ENCODE measurements around the gene PCDHA3.
"Not testable (repeated sequence)": the region's sequence is repeated elsewhere in the genome, so short reads cannot be mapped to it uniquely, and the experiment has no call there.

The PCDHA3 gene

GRCh38 chr5:140806834-140807775 lies 6.2 kb downstream of the PCDHA3 start, which contains the start of gene PCDHA4:
PCDHA4 (plus strand) TSS chr5:140807068.
- no peak within 1 kb of the TSS for H3K27ac ChIP-seq
- no peaks in the 10 kb centered on the region for H3K9me3 ChIP-seq (ENCODE audit: low read depth, low read length)
- H3K9ac ChIP-seq (ENCODE audit: insufficient read length): peak within 1 kb of the TSS; percentile 88
- H3K4me3 ChIP-seq: peak within 1 kb of the TSS; percentile 97
- no peaks in the 10 kb centered on the region for H3K36me3 ChIP-seq (ENCODE audit: insufficient read depth, low read length)
- DNase-seq (ENCODE audit: low read depth, low spot score): peak; percentile 51
- TF ChIP-seq POLR2AphosphoS5 (IDR thresholded peaks at IDR 0.05; ENCODE audit: borderline replicate concordance, low read depth, low read length) (peak; percentile 46; the same call in 1 of the 2 replicates), EZH2 (IDR thresholded peaks at IDR 0.05) (no peak)

GRCh38 chr5:140808241-140808888 lies 7.5 kb downstream of the PCDHA3 start:
- H3K9me3 ChIP-seq (ENCODE audit: low read depth, low read length); H3K4me3 ChIP-seq; DNase-seq (ENCODE audit: low read depth, low spot score); H3K9ac ChIP-seq (ENCODE audit: insufficient read length); H3K27ac ChIP-seq; H3K36me3 ChIP-seq (ENCODE audit: insufficient read depth, low read length): not testable (repeated sequence)

- Histone ChIP-seq H3K27ac (no peak overlapping the region), H3K9me3 (ENCODE audit: low read depth, low read length) (no peaks in the 10 kb centered on the region), H3K4me3 (no peak overlapping the region), H3K36me3 (ENCODE audit: insufficient read depth, low read length) (no peaks in the 10 kb centered on the region), H3K9ac (ENCODE audit: insufficient read length) (no peak overlapping the region)
- TF ChIP-seq EZH2 (IDR thresholded peaks at IDR 0.05): no peak
- no peak for TF ChIP-seq POLR2AphosphoS5 (IDR thresholded peaks at IDR 0.05; ENCODE audit: borderline replicate concordance, low read depth, low read length)
- TF ChIP-seq FOXP2 (optimal IDR thresholded peaks at IDR 0.05; ENCODE audit: control extremely low read depth, extremely low read length, insufficient read depth): no peak
- no peak for DNase-seq (ENCODE audit: low read depth, low spot score)
Measured at GRCh38 chr5:140808889-140809291, 8.0 kb downstream of the PCDHA3 start.

GRCh38 chr5:140821375-140822280 lies 20.8 kb downstream of the PCDHA3 start, which contains the start of gene PCDHA5:
PCDHA5 (plus strand) TSS chr5:140821613.
- Histone ChIP-seq H3K27ac (peak within 1 kb of the TSS; percentile 52; the same call in 1 of the 2 replicates), H3K9ac (ENCODE audit: insufficient read length) (peak within 1 kb of the TSS; percentile 86), H3K9me3 (ENCODE audit: low read depth, low read length) (no peaks in the 10 kb centered on the region), H3K4me3 (peak within 1 kb of the TSS; percentile 87), H3K36me3 (ENCODE audit: insufficient read depth, low read length) (no peaks in the 10 kb centered on the region)
- peak; percentile 58 for DNase-seq (ENCODE audit: low read depth, low spot score)
- no peak for TF ChIP-seq FOXP2 (optimal IDR thresholded peaks at IDR 0.05; ENCODE audit: control extremely low read depth, extremely low read length, insufficient read depth)
- TF ChIP-seq POLR2AphosphoS5 (IDR thresholded peaks at IDR 0.05; ENCODE audit: borderline replicate concordance, low read depth, low read length): no peak

- H3K4me3 ChIP-seq: peak overlapping the region; percentile 87
- H3K27ac ChIP-seq: no peak overlapping the region
- TF ChIP-seq FOXP2 (optimal IDR thresholded peaks at IDR 0.05; ENCODE audit: control extremely low read depth, extremely low read length, insufficient read depth) (no peak), EZH2 (IDR thresholded peaks at IDR 0.05) (no peak), POLR2AphosphoS5 (IDR thresholded peaks at IDR 0.05; ENCODE audit: borderline replicate concordance, low read depth, low read length) (no peak)
- no peaks in the 10 kb centered on the region; the same call in 1 of the 2 replicates for H3K9me3 ChIP-seq (ENCODE audit: low read depth, low read length)
- no peaks in the 10 kb centered on the region for H3K36me3 ChIP-seq (ENCODE audit: insufficient read depth, low read length)
- peak overlapping the region; percentile 86 for H3K9ac ChIP-seq (ENCODE audit: insufficient read length)
- DNase-seq (ENCODE audit: low read depth, low spot score): no peak
Measured at GRCh38 chr5:140822281-140822629, 21.4 kb downstream of the PCDHA3 start.

- H3K4me3 ChIP-seq; H3K9me3 ChIP-seq (ENCODE audit: low read depth, low read length): not testable (repeated sequence)
Measured at GRCh38 chr5:140822969-140823368, 22.1 kb downstream of the PCDHA3 start.

GRCh38 chr5:140823475-140823874 lies 22.6 kb downstream of the PCDHA3 start:
- H3K36me3 ChIP-seq (ENCODE audit: insufficient read depth, low read length): no peaks in the 10 kb centered on the region
- no peak overlapping the region for H3K27ac ChIP-seq
- no peak overlapping the region for H3K4me3 ChIP-seq
- H3K9ac ChIP-seq (ENCODE audit: insufficient read length): no peak overlapping the region
- TF ChIP-seq EZH2 (IDR thresholded peaks at IDR 0.05) (no peak), POLR2AphosphoS5 (IDR thresholded peaks at IDR 0.05; ENCODE audit: borderline replicate concordance, low read depth, low read length) (no peak), FOXP2 (optimal IDR thresholded peaks at IDR 0.05; ENCODE audit: control extremely low read depth, extremely low read length, insufficient read depth) (no peak)
- no peaks in the 10 kb centered on the region; the same call in 1 of the 2 replicates for H3K9me3 ChIP-seq (ENCODE audit: low read depth, low read length)
- no peak for DNase-seq (ENCODE audit: low read depth, low spot score)

More at GRCh38 chr5:140822969-140823368, 22.1 kb downstream of the PCDHA3 start:
- H3K27ac ChIP-seq; DNase-seq (ENCODE audit: low read depth, low spot score); H3K9ac ChIP-seq (ENCODE audit: insufficient read length); H3K36me3 ChIP-seq (ENCODE audit: insufficient read depth, low read length): not testable (repeated sequence)

All from SK-N-MC (cell line).